DOHH2 (cell line): ENCODE results near the gene FAM25G.
"Not testable (repeated sequence)": the region's sequence is repeated elsewhere in the genome, so short reads cannot be mapped to it uniquely, and the experiment has no call there.

Experiments used
- EZH2phosphoT487 ChIP-seq: fragments of 200-600 bp; sonication (generic); IDR thresholded peaks from 2 replicates; pipeline ENCODE4 v1.6.1; 2017; ENCODE audit warnings: borderline replicate concordance, mild to moderate bottlenecking, antibody characterized with exemption, low read length, moderate library complexity, mixed read lengths
- TF ChIP-seq, protein P1 (sequence below): fragments of 200-600 bp; sonication (generic); IDR thresholded peaks from one replicate; pipeline ENCODE4 v1.5.1; 2014; ENCODE audit warnings: antibody characterized with exemption, mild to moderate bottlenecking, low read depth, low read length; ENCODE audit not compliant: poor library complexity, severe bottlenecking

GRCh38 chr10:47472072-47472471, 19.4 kb downstream of the FAM25G start:
- TF ChIP-seq, protein P1, sequence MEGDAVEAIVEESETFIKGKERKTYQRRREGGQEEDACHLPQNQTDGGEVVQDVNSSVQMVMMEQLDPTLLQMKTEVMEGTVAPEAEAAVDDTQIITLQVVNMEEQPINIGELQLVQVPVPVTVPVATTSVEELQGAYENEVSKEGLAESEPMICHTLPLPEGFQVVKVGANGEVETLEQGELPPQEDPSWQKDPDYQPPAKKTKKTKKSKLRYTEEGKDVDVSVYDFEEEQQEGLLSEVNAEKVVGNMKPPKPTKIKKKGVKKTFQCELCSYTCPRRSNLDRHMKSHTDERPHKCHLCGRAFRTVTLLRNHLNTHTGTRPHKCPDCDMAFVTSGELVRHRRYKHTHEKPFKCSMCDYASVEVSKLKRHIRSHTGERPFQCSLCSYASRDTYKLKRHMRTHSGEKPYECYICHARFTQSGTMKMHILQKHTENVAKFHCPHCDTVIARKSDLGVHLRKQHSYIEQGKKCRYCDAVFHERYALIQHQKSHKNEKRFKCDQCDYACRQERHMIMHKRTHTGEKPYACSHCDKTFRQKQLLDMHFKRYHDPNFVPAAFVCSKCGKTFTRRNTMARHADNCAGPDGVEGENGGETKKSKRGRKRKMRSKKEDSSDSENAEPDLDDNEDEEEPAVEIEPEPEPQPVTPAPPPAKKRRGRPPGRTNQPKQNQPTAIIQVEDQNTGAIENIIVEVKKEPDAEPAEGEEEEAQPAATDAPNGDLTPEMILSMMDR: not testable (repeated sequence)
- TF ChIP-seq EZH2phosphoT487: not testable (repeated sequence)
